D721Med (cell line): Measurements from ENCODE around the gene KRT6A.
"Not testable (repeated sequence)": the region's sequence is repeated elsewhere in the genome, so short reads cannot be mapped to it uniquely, and the experiment has no call there.

ENCODE experiments used
- DNase-seq: peaks from one replicate; pipeline ENCODE4 v3.0.0; 2011; ENCODE audit warnings: low spot score; ENCODE audit not compliant: insufficient read length
- FAIRE-seq: peaks from 2 replicates; lab custom pipeline; 2011; peaks lifted over from hg19 to GRCh38; lab: Jason Lieb, UNC
- TF ChIP-seq, protein P1 (sequence below): IDR thresholded peaks from 2 replicates; pipeline ENCODE4 v1.5.1; 2012; ENCODE audit warnings: mild to moderate bottlenecking, control low read depth; ENCODE audit not compliant: insufficient read depth; ENCODE audit errors: missing control alignments

The KRT6A gene

DNA sequence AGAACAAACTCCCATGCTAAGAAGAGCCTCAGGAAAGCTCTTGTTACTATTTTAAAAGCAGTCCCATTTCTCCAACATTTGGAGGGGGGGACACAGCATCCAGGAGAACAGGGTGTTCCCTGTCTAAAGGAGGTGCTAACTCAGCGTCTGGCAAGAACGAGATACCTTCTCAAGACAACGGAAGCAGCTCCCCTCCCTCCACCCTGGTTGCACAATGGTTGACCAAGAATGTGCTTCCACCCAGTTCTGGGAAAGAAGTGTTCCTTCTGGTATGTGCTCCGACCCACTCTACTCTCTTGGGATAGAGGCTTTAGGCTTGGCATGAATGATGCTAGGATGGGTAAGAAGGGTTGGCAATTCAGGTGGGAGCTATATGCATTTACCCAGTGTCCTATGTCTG lies 1.5 kb upstream of the KRT6A start:
- no peak for FAIRE-seq
- TF ChIP-seq, protein P1, sequence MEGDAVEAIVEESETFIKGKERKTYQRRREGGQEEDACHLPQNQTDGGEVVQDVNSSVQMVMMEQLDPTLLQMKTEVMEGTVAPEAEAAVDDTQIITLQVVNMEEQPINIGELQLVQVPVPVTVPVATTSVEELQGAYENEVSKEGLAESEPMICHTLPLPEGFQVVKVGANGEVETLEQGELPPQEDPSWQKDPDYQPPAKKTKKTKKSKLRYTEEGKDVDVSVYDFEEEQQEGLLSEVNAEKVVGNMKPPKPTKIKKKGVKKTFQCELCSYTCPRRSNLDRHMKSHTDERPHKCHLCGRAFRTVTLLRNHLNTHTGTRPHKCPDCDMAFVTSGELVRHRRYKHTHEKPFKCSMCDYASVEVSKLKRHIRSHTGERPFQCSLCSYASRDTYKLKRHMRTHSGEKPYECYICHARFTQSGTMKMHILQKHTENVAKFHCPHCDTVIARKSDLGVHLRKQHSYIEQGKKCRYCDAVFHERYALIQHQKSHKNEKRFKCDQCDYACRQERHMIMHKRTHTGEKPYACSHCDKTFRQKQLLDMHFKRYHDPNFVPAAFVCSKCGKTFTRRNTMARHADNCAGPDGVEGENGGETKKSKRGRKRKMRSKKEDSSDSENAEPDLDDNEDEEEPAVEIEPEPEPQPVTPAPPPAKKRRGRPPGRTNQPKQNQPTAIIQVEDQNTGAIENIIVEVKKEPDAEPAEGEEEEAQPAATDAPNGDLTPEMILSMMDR = no peak
- no peak for DNase-seq

- no peak for FAIRE-seq
- TF ChIP-seq, protein P1 = no peak
- no peak for DNase-seq
Measured at GRCh38 chr12:52494100-52494499, 1.0 kb upstream of the KRT6A start.

- not testable (repeated sequence) for FAIRE-seq, DNase-seq
Measured at GRCh38 chr12:52492405-52492804, 652 bp downstream of the KRT6A start.

GRCh38 chr12:52491495-52491894 lies 1.6 kb downstream of the KRT6A start:
- not testable (repeated sequence) for DNase-seq, FAIRE-seq

GRCh38 chr12:52488736-52489135 lies 4.3 kb downstream of the KRT6A start:
- TF ChIP-seq, protein P1 = no peak
- DNase-seq = no peak

GRCh38 chr12:52487744-52488443 lies 5.2 kb downstream of the KRT6A start:
- FAIRE-seq, DNase-seq: not testable (repeated sequence)

More at GRCh38 chr12:52488736-52489135, 4.3 kb downstream of the KRT6A start:
- no peak for FAIRE-seq

DNA sequence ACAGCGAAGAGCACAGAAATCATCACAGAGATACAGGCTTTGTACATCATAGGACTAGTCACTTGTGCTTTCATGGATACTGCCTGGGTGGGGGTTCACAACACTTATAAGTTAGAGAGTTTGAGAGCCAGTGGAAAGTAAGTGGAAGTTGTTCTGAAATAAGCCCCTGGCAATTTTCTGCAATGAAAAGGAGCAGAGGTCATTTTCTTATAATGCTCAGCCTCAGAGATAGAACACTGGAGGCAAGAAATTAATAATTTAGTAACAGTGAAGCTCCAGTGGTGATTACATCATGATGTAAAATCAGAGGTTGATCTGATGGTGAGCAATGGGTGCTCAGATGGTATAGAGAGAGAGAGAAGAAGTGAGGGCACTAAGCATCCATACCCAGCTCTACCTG lies 5.8 kb downstream of the KRT6A start:
- TF ChIP-seq, protein P1 = no peak

GRCh38 chr12:52486166-52487105 lies 6.6 kb downstream of the KRT6A start:
- FAIRE-seq (no peak), DNase-seq (no peak)
- TF ChIP-seq, protein P1 = no peak

More for the DNA sequence above, 5.8 kb downstream of the KRT6A start:
- DNase-seq = no peak
- no peak for FAIRE-seq
